ENCODE results near the gene KAT8. TPM values are rescaled to one million over a fixed set of nuclear protein-coding genes. Genes with fewer than 3 reads are reported as not detected.

Gene KAT8
- total and polyA plus RNA-seq, 2 of the 13 experiments (the other 11 are each of a cell fraction or from before 2014, with no cell fraction given), result 79.0 to 84.2 TPM

- TF ChIP-seq, protein P1, sequence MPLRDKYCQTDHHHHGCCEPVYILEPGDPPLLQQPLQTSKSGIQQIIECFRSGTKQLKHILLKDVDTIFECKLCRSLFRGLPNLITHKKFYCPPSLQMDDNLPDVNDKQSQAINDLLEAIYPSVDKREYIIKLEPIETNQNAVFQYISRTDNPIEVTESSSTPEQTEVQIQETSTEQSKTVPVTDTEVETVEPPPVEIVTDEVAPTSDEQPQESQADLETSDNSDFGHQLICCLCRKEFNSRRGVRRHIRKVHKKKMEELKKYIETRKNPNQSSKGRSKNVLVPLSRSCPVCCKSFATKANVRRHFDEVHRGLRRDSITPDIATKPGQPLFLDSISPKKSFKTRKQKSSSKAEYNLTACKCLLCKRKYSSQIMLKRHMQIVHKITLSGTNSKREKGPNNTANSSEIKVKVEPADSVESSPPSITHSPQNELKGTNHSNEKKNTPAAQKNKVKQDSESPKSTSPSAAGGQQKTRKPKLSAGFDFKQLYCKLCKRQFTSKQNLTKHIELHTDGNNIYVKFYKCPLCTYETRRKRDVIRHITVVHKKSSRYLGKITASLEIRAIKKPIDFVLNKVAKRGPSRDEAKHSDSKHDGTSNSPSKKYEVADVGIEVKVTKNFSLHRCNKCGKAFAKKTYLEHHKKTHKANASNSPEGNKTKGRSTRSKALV (CRISPR knock-in tag; IDR thresholded peaks at IDR 0.05), result peak; percentile 63; the same call in 1 of the 2 replicates
- peak; percentile 5; the same call in 1 of the 2 replicates for TF ChIP-seq GATAD2A (CRISPR knock-in tag; IDR thresholded peaks at IDR 0.05)
- TF ChIP-seq, protein P2, sequence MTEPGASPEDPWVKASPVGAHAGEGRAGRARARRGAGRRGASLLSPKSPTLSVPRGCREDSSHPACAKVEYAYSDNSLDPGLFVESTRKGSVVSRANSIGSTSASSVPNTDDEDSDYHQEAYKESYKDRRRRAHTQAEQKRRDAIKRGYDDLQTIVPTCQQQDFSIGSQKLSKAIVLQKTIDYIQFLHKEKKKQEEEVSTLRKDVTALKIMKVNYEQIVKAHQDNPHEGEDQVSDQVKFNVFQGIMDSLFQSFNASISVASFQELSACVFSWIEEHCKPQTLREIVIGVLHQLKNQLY (CRISPR knock-in tag; IDR thresholded peaks at IDR 0.05), result 0 out of 2 replicates have a peak, but pooled peaks have one; percentile 10
- peak; percentile 20; the same call in 1 of the 2 replicates for TF ChIP-seq CREB1 (IDR thresholded peaks at IDR 0.05)
- no peak for TF ChIP-seq CREB1 (CRISPR knock-in tag; IDR thresholded peaks at IDR 0.05)
- no peak for TF ChIP-seq LCORL (IDR thresholded peaks at IDR 0.05)
- peak; percentile 31; the same call in 1 of the 2 replicates for TF ChIP-seq LCORL (CRISPR knock-in tag; IDR thresholded peaks at IDR 0.05)
- TF ChIP-seq SALL2 (CRISPR knock-in tag; IDR thresholded peaks at IDR 0.05), result peak; percentile 67; the same call in 1 of the 2 replicates
- TF ChIP-seq AKAP8 (CRISPR knock-in tag; IDR thresholded peaks at IDR 0.05), result peak; percentile 13; the same call in 1 of the 2 replicates
- TF ChIP-seq, protein P3, sequence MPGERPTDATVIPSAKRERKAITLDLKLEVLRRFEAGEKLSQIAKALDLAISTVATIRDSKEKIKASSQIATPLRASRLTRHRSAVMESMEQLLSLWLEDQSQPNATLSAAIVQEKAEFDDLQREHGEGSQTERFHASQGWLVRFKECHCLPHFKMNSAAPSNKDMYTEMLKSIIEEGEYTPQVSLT (CRISPR knock-in tag; IDR thresholded peaks at IDR 0.05; ENCODE audit: borderline replicate concordance, low read depth), result no peak
- peak; percentile 16; the same call in 1 of the 2 replicates for TF ChIP-seq POLR2AphosphoS5 (IDR thresholded peaks at IDR 0.05; ENCODE audit: low read depth, low read length)
- no peak for TF ChIP-seq YY1 (IDR thresholded peaks at IDR 0.05; ENCODE audit: insufficient read depth, insufficient replicate concordance, low read depth, low read length)
- 0 out of 2 replicates have a peak, but pooled peaks have one; percentile 41 for TF ChIP-seq MXD1 (CRISPR knock-in tag; IDR thresholded peaks at IDR 0.05)
- 0 out of 2 replicates have a peak, but pooled peaks have one; percentile 58 for TF ChIP-seq MXD4 (CRISPR knock-in tag; IDR thresholded peaks at IDR 0.05)
- TF ChIP-seq, protein P4, sequence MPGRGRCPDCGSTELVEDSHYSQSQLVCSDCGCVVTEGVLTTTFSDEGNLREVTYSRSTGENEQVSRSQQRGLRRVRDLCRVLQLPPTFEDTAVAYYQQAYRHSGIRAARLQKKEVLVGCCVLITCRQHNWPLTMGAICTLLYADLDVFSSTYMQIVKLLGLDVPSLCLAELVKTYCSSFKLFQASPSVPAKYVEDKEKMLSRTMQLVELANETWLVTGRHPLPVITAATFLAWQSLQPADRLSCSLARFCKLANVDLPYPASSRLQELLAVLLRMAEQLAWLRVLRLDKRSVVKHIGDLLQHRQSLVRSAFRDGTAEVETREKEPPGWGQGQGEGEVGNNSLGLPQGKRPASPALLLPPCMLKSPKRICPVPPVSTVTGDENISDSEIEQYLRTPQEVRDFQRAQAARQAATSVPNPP (CRISPR knock-in tag; IDR thresholded peaks at IDR 0.05), result no peak
- TF ChIP-seq MTA1 (CRISPR knock-in tag; IDR thresholded peaks at IDR 0.05; ENCODE audit: borderline replicate concordance), result 0 out of 2 replicates have a peak, but pooled peaks have one; percentile 54
- TF ChIP-seq SMAD1 (CRISPR knock-in tag; IDR thresholded peaks at IDR 0.05; ENCODE audit: borderline replicate concordance, low read depth), result 0 out of 2 replicates have a peak, but pooled peaks have one; percentile 73
- peak; percentile 62; the same call in 1 of the 2 replicates for TF ChIP-seq SP5 (CRISPR knock-in tag; IDR thresholded peaks at IDR 0.05; ENCODE audit: borderline replicate concordance, low read depth)
- TF ChIP-seq ZBTB21 (CRISPR knock-in tag; IDR thresholded peaks at IDR 0.05), result 0 out of 2 replicates have a peak, but pooled peaks have one; percentile 9
- 0 out of 2 replicates have a peak, but pooled peaks have one; percentile 12 for TF ChIP-seq CEBPG (CRISPR knock-in tag; IDR thresholded peaks at IDR 0.05)
- TF ChIP-seq RXRA (CRISPR knock-in tag; IDR thresholded peaks at IDR 0.05), result peak; percentile 10; the same call in 1 of the 2 replicates
- peak; percentile 85; the same call in 1 of the 2 replicates for TF ChIP-seq PCBP1 (IDR thresholded peaks at IDR 0.05; ENCODE audit: borderline replicate concordance, low read depth, low read length)
- TF ChIP-seq ZBTB26 (CRISPR knock-in tag; IDR thresholded peaks at IDR 0.05; ENCODE audit: borderline replicate concordance), result 0 out of 2 replicates have a peak, but pooled peaks have one; percentile 5
- no peak for TF ChIP-seq NFRKB (IDR thresholded peaks at IDR 0.05)
These were observed 21.4 kb downstream of the KAT8 start (continued) for GRCh38 chr16:31138621-31139578.

Measured in HepG2 (cell line).